NCI-H774 (cell line): Measurements from ENCODE around the gene HPS6.
"Not testable (repeated sequence)": the region's sequence is repeated elsewhere in the genome, so short reads cannot be mapped to it uniquely, and the experiment has no call there.

Experiments
- DNase-seq: peaks from one replicate; lab custom pipeline; 2025; lab: John Stamatoyannopoulos, UW

The HPS6 gene

DNA sequence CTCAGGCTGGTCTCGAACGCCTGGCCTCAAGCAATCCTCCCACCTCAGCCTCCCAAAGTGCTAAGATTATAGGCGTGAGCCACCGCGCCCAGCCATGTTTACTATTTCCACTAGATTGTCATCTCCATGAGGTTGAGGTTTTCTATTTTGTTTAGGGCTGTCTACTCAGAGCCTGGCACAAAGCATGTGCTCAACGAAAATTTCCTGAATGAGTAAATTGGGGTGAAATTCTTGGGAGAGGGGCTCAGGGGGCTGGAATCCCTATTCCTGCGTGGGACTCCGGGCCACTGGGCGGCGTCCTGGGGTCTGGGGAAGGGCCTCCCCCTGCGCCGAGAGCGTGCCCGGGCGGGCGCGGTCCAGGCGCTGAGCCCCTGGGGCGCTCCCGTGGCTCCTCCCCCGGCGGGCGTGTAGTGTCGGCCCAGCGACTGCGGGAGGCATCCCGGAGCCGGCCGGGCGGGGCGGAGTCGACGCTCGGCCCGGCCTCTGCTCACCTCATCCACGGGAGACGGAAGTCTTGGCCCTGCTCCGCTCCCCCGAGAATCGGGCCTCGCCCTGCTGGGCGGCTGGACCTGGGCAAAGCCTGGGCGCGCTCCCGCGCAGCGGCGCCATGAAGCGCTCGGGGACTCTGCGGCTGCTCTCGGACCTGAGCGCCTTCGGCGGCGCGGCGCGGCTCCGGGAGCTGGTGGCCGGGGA lies at the start of gene HPS6:
Gene HPS6 (plus strand): TSS at position 482 of the 693 bp plus-strand sequence. CDS start 126 bp downstream, at position 608.
- DNase-seq, result peak; percentile 76

DNA sequence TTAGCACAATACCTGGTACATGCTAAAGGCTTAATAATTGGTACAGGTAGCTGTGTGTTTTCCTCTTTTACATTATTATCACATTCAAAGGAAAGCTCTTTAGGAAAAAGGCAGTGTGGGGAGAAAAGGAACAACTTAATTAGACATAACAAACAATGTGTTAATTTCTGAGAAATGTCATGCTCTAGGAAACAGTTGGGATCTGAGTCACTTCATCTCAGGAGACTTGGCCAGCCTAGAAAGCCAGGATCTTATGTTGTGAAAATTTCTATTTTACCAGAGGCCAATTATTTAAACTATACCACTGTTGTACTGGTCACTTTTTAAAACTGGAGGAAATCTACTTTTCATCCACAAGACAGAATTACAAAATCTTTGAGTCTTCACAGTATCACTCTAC lies 48.7 kb upstream of the HPS6 start:
- DNase-seq, result no peak

DNA sequence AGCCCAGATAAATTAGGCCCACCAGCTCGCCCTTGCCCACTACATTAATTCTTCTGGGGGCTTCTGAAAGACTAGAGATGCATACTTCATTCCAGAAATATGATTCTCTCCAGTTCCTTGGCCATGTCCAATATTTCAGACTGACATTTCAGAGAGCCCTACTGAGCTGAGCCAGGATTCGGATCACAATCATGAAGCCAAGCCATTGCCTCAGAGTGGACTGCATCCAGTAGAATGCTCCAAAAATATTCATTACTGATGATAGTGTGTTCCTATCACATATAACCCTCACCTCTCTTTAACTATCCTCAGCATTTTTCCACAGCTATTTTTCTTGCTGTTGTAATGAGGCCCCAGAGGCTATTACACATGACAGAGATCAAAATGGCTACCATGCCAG lies 47.9 kb upstream of the HPS6 start:
- no peak for DNase-seq

DNA sequence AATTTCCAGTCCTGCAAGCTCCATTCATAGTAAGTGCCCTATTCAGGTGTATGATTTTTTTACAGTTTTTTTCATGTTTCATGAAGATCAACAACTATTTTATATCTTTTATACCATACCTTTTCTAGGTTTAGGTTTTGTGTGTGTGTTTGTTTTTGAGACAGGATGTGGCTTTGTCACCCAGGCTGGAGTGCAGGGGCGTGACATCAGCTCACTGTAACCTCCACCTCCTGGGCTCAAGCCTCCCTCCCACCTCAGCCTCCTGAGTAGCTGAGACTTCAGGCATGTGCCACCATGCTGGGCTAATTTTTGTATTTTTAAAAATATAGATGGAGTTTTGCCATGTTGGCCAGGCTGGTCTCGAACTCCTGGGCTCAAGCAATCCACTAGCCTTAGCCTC lies 44.2 kb upstream of the HPS6 start:
- no peak for DNase-seq

DNA sequence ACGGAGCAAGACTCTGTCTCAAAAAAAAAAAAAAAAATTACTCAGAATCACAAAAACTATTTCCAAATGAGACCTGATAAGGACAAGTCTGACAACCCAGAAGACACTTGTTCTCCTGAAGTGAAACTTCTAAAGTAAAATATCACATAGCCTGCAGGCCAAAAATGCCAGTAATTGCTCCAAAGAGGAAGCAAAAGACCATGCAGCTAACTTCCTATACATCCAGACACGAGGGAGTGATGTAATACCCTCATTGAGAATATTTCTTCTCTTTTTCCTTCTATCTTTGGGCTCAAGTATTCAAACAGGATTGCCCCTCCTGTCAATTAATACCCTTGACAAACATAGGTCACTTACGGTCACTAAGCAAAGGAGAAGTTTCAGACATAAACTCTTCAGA lies 40.4 kb upstream of the HPS6 start:
- no peak for DNase-seq

DNA sequence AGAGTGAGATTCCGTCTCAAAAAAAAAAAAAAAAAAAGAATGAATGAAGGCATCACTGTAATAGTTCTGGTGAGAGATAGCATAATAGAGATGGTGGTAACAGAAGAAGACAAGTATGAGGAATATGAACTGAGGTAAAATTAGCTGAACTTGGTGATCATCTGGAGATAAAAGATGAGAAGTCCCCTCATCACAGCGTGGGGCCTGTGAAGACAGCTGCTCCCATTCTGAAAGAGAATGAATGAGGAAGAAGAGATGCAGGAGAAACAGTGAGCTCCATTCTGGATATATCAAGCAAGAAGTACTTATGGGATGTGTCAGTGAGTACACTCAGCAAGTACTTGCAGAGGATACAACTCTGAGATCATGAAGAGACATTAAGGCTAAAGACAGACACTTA lies 37.9 kb upstream of the HPS6 start:
- DNase-seq, result no peak

DNA sequence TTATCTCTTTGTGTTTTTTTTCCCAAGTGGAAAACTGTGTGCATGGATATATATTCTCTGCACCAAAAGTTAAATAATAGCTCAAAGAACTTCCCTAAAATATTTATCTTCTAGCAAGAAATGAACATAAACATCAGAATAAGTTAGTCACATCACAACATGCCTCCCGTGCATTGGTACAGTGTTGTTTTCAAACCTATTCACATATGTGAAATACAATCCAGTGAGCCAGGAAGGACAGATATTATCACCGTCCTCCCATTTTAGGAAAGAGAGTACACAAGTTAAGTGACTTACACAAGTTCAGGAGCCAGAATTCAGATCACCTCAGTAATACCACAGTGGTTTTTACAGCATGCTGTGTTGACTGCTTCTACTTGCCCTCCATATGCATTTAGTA lies 31.4 kb upstream of the HPS6 start:
- no peak for DNase-seq

DNA sequence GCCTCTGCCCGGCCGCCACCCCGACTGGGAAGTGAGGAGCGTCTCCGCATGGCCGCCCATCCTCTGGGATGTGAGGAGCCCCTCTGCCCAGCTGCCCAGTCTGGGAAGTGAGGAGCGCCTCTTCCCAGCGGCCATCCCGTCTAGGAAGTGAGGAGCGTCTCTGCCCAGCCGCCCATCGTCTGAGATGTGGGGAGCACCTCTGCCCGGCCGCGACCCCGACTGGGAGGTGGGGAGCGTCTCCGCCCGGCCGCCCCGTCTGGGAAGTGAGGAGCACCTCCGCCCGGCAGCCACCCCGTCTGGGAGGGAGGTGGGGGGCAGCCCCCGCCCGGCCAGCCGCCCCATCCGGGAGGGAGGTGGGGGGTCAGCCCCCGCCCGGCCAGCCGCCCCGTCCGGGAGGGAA lies 29.3 kb upstream of the HPS6 start:
- not testable (repeated sequence) for DNase-seq

DNA sequence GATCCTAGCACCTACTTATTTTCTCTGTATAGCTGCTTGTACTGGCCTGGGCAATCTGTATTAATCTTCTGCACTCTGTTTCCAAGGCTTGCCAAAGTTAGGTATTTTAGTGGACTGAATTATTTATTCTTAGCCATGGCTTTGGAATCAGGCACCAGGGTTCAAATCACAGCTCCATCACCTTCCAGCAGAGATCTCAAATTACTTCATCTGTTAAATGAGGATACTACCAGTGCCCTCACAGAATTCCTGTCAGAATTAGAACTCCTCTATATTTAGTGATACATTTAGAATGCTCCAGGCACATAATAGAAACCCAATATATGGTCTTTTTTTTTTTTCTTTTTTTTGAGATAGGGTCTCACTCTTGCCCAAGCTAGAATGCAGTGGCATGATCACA lies 26.7 kb upstream of the HPS6 start:
- DNase-seq, result no peak

DNA sequence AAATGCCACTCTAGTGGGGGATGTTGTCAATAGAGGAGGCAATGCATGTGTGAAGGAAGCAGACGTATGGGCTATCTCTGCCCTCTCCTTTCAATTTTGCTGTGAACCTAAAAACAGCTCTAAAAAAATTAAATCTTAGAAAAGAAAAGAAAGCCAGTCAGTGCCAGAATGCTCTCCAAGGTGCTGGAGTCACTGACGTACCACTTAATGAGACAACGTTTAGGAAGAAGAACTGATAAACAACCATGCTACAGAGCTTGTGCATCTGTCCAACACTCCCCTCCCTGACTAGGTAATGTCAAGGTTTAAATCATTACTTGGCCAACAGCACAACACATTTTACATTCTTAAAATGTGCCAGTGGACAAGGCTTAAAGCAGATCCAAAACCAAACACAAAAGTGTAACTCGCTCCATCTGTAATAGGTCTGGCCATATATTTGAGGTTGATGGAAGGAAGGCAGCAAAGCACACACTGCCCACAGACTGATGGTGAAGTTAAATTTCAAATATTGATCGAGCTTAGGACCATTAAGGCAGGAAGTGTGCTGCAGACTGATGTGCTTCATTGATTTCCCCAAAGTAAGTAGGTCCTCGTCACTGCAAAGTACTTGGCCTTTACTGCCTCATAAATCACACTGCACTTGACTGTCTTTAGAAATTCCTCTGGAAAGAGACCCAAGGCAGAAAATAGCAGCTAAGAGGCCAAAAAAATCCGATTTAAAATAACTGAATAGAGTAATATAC lies 24.7 kb upstream of the HPS6 start:
- no peak for DNase-seq

DNA sequence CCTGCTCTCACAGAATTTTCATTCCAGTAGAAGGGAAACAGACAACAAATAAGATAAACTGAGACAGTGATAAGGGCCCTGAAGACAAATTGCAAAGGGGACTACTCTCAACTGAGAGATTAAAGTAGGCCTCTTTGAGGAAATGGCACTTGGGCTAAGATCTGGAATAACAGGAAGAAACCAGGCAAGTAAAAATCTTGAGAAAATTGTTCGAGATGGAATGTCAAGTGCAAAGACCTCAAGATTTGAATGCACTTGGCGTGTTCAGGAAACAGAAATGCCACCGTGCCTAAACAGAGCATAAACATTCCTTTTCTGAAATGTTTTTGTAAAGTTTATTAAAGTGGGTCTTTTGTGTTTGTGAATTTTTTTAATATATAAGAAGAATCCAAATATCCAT lies 19.9 kb upstream of the HPS6 start:
- DNase-seq, result no peak

DNA sequence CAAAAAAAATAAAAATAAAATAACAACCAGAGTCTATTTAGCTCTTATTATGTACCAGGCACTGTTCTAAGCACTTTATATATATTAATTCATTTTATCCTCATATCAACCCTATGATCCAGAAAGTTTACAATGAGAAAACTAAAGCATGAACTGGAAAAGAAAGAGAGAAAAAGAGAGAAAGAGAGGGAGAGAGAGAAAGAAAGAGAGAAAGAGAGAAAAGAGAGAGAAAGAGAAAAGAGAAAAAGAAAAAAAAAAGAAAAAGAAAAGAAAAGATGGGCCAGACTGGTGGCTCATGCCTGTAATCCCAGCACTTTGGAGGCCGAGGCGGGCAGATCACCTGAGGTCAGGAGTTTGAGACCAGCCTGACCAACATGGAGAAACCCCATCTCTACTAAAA lies 19.1 kb upstream of the HPS6 start:
- no peak for DNase-seq

DNA sequence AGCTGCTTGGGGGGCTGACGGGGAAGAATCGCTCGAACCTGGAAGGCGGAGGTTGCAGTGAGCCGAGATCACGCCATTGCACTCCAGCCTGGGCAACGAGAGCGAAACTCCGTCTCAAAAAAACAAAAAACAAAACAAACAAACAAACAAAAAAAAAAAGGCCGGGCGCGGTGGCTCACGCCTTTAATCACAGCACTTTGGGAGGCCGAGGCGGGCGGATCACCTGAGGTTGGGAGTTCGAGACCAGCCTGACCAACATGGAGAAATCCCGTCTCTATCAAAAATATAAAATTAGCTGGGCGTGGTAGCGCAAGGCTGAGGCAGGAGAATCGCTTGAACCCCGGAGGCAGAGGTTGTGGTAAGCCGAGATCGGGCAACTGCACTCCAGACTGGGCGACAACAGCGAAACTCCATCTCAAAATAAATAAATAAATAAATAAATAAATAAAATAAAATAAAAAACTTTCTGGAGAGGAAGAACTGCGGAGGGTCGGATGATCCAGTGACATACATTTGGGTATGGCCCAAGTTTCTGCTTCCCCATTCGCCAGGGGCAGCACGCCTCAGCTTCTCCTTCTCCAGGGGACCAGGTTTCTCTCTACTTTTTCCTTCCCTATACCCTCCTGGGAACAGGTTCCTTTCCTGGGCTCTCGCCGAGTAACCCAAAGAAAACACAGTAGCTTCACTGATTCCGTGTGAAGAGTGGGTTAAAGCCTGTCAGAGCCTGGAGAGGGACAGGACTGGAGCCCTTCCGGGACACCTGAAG lies 10.1 kb upstream of the HPS6 start:
- DNase-seq, result not testable (repeated sequence)

DNA sequence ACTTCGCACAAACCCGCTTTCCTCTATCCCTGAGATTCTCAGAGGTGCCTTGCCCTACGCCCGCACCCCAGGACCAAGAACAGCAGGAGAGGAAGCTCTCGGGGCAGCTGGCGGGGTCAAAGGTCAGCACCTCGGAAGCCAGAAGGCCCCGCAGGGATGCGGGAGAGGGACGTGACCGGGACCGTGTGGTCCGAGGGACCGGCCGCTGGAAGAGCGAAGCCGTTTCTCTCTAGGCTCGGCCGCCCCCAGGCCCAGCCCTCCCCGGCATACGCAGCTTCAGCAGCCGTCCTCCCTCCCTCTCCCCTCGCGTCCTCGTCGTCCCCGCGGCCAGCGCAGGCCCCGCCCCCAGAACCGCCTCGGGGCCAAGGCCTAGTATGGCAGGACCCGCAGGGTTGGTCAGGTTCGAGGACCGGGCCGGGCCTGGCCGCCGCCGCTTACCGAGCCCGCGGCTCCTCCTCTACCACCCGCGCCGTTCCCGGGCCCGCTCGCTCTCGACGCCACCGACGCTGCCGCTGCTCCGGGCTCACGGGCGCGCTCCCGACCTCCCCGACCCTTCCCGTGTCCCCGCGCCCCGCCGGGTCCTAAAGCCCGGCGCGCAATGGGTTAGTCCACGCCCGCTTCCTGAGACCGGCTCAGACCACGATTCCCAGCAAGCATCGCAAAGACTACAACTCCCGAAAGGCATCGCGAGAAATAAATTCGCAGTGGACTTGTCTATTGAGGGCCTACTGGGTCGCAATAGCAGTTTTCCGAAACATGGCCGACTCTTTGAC lies 9.3 kb upstream of the HPS6 start, which contains the start of gene ARMH3:
Gene ARMH3 (minus strand): TSS at position 527 of the 773 bp plus-strand sequence. CDS start 16,059 bp downstream, outside the sequence.
- DNase-seq, result peak; percentile 88

DNA sequence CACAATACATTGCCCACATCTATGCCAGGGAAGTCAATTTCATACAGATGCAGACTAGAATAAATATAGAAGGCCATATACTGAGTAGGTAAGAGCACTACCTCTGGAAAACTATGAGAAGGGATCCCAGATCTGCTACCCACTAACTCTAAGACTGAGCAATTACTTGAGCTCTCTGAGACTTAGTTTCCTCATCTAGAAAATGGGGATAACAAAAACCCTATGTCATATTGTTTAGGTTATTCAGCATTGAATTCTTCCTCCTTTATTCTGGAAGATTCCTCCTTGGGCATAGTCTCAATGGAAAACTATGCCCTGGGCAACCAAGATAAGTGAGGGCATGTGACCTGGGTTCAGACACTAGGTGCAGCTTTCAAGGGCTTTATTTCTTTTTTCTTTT lies 5.2 kb upstream of the HPS6 start:
- DNase-seq, result no peak

DNA sequence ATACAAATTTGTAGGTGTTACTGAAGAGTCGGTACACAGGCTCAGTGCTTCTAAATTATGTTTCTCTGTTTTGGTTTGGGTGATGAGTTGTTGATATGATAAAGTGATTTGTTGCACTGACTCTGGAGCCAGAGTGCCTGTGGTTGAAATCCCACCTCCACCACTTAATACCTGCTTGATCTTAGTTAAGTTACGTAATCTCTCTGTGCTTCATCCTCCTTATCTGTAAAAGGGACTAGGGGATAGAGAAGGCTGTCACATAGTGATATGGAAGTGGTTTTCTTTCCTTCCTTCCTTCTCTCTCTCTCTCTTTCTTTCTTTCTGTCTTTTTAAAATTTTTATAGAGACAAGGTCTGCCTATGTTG lies 664 bp upstream of the HPS6 start:
- DNase-seq, result no peak

DNA sequence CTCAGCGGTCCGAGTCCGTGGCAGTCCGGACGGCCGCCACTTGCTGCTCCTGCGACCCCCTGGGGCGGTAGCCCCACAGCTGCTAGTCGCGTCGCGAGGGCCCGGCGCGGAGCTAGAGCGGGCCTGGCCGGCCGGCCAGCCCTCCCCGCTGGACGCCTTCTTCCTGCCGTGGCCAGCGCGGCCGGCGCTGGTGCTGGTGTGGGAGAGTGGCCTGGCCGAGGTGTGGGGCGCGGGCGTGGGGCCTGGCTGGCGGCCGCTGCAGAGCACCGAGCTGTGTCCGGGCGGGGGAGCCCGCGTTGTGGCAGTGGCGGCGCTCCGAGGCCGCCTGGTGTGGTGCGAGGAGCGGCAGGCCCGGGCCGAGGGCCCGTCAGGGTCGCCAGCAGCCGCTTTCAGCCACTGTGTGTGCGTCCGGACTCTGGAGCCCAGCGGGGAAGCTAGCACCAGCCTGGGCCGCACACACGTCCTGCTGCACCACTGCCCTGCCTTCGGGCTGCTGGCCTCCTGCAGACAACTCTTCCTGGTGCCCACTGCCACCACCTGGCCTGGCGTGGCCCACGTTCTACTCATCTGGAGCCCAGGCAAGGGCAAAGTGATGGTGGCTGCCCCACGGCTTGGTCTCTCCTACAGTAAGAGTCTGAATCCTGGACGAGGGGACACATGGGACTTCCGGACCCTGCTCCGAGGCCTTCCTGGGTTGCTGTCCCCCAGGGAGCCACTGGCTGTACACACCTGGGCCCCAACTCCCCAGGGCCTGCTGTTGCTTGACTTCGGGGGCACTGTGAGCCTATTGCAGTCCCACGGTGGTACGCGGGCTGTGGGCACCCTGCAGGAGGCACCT lies 631 bp downstream of the HPS6 start:
- DNase-seq, result no peak

DNA sequence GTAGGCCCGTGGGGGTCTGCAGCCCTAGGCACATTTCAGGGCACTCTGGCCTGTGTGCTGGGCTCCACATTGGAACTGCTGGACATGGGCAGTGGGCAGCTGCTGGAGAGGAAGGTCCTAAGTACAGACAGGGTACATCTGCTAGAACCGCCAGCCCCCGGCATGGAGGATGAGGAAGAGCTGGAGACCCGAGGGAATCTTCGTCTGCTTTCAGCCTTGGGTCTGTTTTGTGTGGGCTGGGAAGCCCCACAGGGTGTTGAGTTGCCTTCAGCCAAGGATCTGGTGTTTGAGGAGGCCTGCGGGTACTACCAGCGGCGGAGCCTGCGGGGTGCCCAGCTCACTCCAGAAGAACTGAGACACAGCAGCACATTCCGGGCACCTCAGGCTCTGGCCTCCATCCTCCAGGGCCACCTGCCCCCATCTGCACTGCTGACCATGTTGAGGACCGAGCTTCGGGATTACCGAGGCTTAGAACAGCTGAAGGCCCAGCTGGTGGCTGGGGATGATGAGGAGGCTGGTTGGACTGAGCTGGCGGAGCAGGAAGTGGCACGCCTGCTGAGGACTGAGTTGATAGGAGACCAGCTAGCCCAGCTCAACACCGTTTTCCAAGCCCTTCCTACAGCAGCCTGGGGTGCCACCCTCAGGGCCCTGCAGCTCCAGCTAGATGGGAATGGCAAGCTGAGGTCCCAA lies 1.4 kb downstream of the HPS6 start:
- DNase-seq, result no peak

DNA sequence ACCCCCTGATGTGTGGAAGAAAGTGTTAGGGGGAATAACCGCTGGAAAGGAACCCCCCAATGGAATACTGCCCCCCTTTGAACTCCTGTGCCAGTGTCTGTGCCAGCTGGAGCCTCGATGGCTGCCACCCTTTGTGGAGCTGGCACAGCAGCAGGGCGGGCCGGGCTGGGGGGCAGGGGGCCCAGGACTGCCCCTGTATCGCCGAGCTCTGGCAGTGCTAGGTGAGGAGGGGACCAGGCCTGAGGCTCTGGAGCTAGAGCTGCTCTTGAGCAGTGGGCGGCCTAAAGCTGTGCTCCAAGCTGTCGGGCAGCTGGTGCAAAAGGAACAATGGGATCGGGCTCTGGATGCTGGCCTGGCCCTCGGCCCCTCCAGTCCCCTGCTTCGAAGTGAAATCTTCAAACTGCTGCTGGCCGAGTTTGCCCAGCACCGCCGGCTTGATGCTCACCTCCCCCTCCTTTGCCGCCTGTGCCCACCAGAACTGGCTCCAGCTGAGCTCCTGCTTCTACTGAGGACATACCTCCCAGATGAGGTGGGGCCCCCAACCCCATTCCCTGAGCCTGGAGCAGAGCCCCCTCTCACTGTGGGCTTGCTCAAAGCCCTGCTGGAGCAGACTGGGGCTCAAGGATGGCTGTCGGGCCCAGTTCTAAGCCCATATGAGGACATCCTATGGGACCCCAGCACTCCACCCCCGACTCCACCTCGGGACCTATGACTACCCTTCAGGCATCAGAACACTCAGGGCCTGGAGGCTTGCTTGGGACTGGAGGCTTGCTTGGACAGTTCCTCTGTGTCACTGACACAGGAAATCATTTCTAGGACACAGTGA lies 2.2 kb downstream of the HPS6 start:
- DNase-seq, result no peak

DNA sequence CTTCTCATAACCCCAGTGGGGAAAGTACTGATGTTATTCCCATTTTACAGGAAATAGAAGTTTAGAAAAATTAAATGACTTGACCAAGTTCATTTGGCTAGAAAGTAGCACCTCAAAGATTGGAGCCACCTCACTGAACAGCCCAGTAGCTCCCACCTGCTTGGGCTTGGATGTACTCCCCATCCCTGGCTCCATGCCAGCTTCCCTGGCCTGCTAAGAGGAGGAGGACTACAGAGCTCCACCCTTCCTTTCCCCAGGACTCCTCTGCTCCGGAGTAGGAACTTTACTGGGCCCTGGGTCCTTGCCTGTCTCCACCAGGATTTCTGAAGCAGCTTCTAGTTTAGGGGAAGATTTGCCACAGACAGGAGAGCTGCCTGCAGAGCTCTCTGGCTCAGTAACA lies 3.1 kb downstream of the HPS6 start:
- DNase-seq, result no peak
